ENCODE results near the gene SNX27.

GRCh38 chr1:151708891-151709290, 97.0 kb downstream of the SNX27 start:
- no peak for TF ChIP-seq CTCF (IDR thresholded peaks at IDR 0.05)
- no peak for TF ChIP-seq ZFX (IDR thresholded peaks at IDR 0.05; ENCODE audit: borderline replicate concordance)

Data from 22Rv1 (cell line).